Jurkat, Clone E6-1 (cell line): Measurements from ENCODE around the gene ATP4B.

Experiments
- DNase-seq: peaks from one replicate; pipeline ENCODE4 v3.0.0-alpha.2; 2011; ENCODE audit warnings: low read depth, low spot score
- H3K4me3 ChIP-seq: 2 replicates; pipeline ENCODE4 v1.5.1; 2011; ENCODE audit warnings: mild to moderate bottlenecking, low read length, control low read depth, moderate library complexity

ATP4B gene

DNA sequence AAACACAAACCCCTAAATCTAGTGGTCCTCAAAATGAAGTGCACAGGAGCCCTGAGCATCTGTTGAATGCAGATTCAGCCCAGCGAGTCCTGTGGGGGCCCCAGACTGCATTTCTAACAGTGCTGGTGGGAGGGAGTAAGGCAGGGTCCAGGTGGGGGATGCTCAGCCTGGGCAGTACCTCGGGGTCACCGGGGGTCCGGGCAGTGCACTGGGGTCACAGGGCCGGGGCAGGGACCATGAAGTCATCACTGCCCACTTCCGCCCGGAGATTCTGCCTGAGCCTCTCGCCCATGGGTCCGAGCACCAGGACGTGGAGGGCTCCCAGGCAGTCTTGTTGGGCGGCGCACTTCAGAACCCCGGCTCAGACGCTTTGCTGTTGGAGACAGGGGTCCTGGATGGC lies 838 bp upstream of the ATP4B start:
- H3K4me3 ChIP-seq, result no peak overlapping the region
- no peak for DNase-seq

DNA sequence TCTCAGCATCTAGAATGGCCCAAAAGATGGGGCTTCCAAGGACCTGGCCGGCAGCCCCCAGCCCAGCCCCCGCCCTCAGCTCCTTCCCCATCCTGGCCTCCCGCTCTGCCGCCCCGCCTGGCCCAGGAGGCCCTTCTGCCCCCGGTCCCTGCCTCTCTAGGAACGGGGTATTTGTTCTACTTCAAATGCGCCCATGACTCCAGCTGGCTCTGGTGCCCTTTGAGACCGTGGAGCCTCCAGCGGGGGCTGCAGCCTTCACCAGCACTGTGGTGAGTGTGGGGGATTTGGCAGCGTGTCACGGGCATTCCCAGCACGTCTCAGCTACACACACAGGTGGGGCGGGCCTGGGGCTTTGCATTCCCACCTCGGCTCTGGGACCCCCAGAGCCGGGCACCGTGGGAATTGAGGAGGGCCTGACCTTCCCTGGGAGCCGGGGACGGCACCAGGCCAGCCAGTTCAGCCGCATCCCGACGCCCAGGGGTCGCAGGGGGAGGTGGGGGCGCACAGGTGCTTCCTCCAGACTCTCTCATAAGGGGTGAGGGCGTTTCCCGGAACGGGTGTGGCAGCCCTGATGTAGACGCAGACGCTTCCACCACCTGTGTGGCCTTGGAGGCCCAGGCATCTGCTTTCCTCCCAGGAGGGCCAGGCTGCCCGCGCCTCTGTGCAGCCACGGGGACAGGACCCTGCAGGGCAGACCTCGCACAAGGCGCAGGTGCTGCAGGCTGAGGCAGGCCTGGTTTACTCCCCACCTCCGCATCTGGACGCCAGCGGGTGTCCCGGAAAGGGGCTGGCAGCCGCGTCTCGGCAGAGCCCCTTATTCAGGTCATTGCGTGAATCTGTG lies 947 bp downstream of the ATP4B start:
- H3K4me3 ChIP-seq, result no peak overlapping the region
- no peak for DNase-seq

DNA sequence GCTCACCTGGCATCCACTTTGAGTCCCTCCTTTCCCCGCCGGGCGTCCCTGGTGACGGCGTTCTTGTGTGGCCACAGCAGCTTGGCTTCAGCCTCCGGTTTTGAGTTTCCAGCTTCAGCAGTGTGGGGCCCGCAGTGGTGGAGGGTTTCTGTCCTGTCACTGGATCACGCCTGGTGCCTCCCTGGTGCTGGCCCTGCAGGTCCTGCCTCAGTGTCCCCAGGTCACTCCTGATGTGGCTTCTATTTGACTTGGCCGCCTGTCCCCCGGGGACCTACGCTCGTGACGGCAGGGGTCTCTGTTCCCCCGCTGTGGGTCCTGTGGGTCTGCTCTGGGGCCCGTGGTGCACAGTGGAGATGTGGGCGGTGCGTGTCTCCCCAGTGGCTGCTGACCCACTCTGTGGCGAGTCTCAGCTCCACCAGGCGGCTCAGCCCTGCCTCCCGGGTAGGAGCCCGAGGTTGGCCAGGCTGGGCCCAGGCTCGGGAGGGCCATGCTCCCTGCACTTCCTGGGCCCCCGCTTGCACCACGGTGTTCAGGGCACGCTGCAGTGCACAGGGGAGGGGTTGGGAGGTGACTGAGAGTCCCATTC lies 1.9 kb downstream of the ATP4B start:
- no peak overlapping the region for H3K4me3 ChIP-seq
- no peak for DNase-seq

DNA sequence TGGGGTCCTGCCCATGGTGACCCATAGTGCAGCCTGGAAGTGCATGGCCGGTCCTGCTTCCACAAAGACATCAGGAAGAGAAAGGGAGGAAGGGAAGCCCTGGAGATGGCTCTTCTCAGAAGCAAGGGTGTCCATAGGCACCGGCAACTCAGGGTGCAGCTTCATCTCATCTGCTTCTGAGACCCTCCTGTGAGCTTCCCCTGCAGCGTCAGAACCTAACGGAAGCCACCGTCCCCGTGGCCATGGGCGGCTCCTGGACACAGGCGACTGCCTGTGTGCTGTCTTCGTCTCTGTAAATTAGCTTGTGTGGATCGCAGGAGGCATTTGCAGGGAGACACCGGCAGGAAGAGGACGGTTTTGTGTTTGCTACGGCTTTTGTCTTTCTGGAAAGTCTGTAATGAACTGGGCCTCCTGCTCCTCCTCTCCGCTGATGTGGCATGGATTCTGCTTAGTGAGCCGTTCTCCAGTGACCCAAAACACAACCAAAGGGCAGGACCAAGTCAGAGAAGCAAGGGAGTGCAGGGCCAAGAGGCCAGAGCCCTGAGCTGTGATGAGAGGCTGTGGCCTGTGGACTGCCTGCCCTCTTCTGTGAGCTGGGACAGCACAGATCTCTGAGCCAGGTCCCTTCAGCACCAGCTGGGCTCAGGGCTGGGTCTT lies 2.5 kb downstream of the ATP4B start:
- no peak overlapping the region for H3K4me3 ChIP-seq
- no peak for DNase-seq

GRCh38 chr13:113654591-113655345 lies 3.2 kb downstream of the ATP4B start:
- DNase-seq, result no peak
- H3K4me3 ChIP-seq, result no peak overlapping the region

- H3K4me3 ChIP-seq, result no peak overlapping the region
- DNase-seq, result no peak
Measured at GRCh38 chr13:113654175-113654560, 3.8 kb downstream of the ATP4B start.

DNA sequence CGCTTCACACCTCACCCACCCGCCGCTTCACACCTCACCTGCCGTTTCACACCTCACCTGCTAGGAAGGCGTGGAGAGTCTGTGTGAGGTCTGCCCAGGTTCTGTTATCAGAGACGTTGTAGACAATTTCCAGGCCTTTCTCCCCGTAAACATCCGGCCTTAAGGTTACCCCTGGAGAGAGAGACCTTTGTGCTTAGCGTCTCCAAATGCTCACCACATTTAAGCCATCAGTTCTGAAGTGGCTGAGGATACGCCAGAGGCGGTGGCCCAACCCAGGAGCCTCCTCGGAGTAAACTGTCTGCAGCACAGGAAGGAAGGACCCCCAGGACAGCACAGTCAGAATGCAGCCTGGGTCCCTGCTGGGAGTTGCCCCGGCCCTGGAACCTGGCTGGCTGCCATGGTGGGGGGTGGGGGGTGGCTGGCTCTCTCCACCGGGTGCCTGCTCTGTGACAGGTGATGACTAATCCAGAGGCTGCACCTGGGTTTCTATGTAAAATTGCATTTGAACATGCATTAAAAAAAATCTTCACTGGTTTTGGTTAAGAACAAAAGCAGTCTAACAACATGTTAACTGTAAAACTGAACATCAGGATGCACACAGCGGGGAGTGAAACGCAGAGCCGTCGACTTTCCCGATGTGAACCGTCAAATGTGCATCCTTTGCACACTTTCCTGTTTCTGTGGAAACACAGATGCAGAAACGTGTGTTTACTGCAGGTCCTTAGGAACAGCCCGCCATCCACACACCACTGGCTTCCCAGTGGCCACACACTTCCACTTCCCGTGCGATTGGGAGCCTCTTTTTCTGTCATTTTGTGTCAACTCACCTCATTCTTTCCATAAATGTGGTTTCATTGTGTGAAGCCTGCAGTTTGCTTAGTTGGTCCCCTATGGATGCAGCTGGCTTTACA lies 4.5 kb downstream of the ATP4B start:
- H3K4me3 ChIP-seq, result no peak overlapping the region
- DNase-seq, result no peak

GRCh38 chr13:113652404-113653263 lies 5.4 kb downstream of the ATP4B start:
- DNase-seq, result no peak
- no peak overlapping the region for H3K4me3 ChIP-seq

DNA sequence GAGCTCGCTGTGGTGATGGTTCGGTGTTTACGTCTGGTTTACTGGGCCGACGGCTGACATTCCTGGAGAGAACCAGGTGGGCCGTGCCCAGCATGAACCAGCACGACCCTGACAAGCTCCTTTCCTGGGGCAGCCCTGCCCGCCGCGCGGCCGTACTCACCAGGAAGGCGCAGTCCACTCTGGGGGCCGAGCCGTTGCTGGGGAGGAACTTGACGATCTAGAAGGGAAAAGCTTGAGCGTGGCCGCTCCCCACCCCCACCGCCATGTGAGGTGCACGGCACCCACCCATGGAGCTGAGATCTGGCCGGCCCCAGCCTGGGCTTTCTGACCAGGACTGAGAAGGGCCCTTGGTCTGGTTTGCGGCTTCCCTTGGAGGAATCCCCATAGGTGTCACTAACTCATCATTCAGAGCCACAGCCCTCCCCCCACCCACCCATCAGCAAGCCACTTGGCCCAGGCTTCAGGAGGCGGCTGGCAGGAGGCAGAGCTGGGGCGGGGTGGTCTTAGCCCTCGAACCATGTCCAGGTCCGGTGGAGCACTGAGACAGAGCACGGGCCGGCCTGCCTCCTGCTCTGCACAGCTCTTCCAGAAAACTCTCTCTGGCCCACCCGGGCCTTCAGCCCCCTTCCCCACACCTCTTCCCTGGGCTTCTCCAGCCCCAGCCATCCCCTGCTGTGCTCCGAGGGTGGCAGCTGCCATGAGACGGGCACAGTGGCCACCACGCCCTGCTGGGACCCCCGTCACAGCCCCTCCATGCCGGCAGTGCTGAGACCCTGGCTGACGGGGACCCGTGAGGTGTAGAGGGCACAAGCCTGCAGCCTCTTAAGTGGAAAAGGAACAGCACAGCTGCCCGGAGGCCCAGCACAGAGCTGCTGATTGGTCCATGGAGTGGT lies 6.2 kb downstream of the ATP4B start:
- H3K4me3 ChIP-seq, result no peak overlapping the region
- DNase-seq, result no peak

GRCh38 chr13:113650731-113651148 lies 7.3 kb downstream of the ATP4B start:
- no peak overlapping the region for H3K4me3 ChIP-seq
- no peak for DNase-seq

GRCh38 chr13:113650275-113650674 lies 7.7 kb downstream of the ATP4B start:
- DNase-seq, result no peak
- H3K4me3 ChIP-seq, result no peak overlapping the region

GRCh38 chr13:113649212-113649611 lies 8.8 kb downstream of the ATP4B start:
- no peak for DNase-seq

DNA sequence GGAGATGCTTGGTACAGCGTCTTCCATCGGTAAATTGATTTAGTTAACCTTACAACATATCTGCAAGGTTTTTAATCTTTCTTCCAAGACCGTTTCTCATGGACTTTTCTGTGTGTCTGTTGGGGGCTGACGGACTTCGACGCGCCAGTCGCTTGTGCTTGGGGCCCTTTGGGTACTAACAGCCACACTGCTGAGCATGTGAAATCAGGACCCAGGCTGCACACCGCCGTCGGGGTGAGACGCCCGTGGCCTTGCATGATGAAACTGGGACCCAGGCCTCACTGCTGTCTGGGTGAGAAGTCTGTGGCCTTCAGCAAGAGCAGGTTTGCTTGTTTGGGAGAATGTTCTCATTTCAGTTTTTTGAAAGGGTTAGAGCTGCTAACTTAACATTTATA lies 9.8 kb downstream of the ATP4B start:
- H3K4me3 ChIP-seq, result no peak overlapping the region
- no peak for DNase-seq

More at GRCh38 chr13:113649212-113649611, 8.8 kb downstream of the ATP4B start:
- H3K4me3 ChIP-seq, result no peak overlapping the region

- no peak overlapping the region for H3K4me3 ChIP-seq
- DNase-seq, result no peak
Measured at GRCh38 chr13:113647351-113648215, 10.4 kb downstream of the ATP4B start.

DNA sequence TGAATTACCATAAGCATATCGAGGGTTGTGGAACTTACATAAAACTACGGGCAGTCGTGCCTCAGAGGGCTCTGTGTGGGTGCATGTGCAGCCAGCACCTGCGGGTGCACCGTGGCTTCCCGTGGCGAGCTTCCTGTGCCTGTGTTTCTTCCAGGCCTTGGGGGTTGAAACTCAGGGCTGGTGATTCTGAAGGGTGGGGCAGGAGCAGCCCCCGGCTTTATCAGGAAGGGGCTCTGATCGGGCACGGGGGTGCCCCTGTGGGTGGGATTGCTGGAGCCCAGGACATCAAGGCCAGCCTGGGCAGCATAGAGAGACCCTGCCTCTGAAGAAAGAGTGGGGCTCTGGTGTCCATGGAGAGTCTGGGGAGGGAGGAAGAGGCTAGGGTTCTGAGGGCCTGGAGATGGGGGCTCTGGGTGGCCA lies 11.1 kb downstream of the ATP4B start:
- DNase-seq, result no peak

DNA sequence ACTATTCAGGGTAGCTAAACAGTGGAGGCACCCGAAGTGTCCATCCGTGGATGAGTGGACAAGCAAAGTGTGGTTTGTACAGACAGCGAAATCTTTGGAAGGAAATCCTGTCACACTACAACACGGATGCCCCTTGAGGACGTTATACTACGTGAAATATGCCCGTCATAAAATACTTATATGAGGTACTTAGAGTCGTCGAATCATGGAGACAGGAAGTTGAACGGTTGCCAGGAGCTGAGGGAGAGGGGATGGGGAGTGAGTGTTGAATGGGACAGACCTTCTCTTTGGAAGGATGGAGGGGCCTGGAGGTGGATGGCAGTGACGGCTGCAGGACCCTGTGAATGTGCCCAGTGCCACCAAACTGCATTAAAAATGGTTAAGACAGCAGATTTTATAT lies 11.6 kb downstream of the ATP4B start:
- no peak for DNase-seq
- no peak overlapping the region for H3K4me3 ChIP-seq

More for the DNA sequence above, 11.1 kb downstream of the ATP4B start:
- no peak overlapping the region for H3K4me3 ChIP-seq
